NCI-H226 (cell line): ENCODE data around the gene NIPAL3.
"Not testable (repeated sequence)": the region's sequence is repeated elsewhere in the genome, so short reads cannot be mapped to it uniquely, and the experiment has no call there.

Experiments
- DNase-seq: peaks from one replicate; pipeline ENCODE4 v3.0.0-alpha.2; 2015

The NIPAL3 gene

DNA sequence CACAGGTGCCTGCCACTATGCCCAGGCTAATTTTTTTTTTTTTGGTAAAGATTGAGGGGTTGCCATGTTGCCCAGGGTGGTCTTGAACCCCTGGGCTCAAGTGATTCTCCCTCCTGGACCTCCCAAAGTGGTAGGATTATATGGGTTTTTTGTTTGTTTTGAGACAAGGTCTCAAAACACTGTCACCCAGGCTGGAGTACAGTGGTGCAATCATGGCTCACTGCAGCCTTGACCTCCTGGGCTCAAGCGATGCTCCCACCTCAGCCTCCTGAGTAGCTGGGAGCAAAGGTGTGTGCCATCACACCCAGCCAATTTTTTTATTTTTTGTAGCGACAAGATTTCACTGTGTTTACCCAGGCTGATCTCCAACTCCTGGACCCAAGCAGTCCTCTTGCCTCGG is 78.2 kb downstream of the NIPAL3 start:
- DNase-seq, result no peak

DNA sequence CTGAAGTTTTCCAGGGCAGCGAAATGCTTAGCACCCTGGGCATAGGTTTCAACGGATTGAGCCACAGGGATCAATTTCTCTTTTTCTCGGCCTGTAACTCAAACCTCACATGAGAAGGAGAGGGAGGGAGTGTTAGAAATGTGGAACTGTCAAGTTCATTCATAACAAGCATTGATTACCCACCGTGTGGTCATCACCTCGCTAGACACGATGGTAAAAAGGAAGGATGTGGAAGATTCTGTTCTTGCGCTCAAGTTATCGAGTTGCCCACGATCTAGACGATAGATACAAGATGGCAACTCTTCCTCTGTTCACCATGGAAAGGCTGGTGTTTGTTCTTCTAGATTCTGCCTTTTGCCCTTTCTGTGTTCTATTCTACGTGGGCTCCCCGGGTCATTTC is 83.0 kb downstream of the NIPAL3 start:
- DNase-seq, result no peak

DNA sequence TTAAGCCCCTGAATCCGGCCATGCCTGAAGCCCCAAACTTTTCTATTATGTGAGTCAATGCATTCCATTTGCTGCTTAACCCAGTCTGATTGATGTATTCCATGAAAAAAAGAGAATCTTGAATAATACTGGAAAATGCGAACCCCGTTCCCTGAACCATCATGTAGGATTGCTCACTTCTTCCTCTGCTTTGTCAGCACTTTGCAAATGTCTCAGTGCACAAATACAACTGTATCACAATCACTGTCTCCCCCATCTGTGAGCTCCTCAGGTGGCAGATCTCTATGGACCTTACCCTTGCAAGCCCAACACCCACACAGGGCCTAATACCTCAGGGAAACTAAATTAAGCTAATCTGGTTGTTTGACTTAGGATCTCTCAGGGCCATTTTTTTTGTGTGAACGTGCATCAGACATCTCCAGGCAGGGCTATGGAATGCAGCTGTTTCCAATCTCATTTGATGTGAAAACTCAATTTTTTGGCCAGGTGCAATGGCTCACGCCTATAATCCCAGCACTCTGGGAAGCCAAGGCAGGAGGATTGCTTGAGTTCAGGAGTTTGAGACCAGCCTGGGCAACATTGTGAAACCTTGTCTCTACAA is 84.9 kb downstream of the NIPAL3 start:
- no peak for DNase-seq

DNA sequence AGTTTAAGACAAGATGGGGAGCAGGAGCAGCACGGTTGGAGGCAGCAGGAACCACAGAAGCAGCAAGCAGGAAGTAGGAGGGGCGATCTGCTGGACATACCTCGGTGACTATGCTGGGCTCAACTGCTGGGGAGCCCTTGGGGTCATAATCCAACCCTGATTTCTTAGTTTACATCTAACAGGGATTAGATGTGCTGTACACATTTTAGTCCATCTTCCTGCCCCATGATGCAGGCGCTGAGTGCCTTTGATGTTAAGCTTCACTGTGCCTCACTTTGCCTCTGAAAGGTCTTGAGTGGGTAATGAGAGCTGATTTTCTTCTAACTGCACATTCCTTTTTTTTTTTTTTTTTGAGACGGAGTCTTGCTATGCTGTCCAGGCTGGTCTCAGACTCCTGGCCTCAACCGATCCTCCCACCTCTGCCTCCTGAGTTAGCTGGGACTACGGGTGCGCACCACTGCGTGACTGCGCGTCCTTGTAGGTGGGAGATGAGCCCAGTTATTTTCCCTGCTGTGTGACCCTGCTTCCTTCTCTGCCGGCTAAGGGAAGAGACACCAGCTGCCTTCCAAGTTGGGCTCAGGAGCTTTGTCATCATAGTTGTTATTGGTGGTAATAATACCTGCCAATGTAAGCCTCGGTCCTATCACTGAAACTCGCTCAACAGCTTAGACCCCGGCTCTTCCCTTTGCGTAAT is 85.9 kb downstream of the NIPAL3 start:
- DNase-seq, result no peak

DNA sequence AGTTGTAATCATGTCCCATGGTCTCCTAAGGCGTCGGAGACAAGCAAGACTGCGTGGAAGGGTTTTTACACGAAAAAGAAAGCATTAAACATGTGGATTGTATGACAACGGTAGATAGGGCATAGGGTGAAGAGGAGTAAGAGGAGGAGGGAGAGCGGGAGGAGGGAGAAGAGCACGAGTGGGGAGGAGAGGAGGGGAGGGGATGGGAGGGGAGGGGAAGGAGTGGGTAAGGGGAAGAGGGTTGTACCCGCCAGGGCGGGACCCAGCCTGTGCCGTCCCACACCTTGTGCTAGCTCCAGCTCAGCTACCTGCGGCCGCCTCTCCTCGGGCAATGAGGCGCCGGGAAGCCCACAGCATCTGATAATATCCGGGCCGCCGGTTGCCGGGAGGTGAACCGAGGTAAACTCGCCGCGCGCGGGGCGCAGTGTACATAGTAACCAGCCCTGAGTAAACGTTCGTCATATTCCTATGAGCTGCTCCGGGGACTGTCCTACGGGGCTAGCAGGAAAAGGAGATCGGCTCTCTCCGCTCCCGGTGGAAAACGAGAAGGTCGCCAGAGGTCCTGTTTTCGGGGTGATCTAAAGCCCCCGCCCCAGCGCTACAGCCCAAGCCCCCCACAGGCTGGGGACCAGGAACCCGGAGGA is 86.6 kb downstream of the NIPAL3 start:
- DNase-seq, result peak; percentile 41

DNA sequence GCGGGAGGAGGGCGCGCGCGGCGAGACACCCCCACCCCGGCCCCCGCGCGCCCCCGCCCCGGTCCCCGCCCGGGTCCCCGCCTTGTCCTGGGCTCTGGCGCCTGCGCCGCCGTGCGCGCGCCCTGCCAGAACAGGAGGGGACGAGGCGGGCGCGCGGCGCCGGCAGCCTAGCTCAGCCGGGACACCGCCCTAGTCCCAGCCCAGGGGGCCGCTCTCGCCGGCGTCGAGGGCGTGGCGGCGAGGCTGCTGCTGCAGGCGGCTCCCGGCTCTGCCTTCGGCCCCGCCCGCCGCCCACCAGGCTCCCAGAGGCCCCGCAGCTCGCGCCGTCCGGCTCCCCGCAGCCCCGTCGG is 87.1 kb downstream of the NIPAL3 start, which contains the start of gene RCAN3:
Gene RCAN3 (plus strand): TSS at position 128 of the 350 bp plus-strand sequence. CDS start 11,537 bp downstream, outside the sequence.
- peak; percentile 85 for DNase-seq

DNA sequence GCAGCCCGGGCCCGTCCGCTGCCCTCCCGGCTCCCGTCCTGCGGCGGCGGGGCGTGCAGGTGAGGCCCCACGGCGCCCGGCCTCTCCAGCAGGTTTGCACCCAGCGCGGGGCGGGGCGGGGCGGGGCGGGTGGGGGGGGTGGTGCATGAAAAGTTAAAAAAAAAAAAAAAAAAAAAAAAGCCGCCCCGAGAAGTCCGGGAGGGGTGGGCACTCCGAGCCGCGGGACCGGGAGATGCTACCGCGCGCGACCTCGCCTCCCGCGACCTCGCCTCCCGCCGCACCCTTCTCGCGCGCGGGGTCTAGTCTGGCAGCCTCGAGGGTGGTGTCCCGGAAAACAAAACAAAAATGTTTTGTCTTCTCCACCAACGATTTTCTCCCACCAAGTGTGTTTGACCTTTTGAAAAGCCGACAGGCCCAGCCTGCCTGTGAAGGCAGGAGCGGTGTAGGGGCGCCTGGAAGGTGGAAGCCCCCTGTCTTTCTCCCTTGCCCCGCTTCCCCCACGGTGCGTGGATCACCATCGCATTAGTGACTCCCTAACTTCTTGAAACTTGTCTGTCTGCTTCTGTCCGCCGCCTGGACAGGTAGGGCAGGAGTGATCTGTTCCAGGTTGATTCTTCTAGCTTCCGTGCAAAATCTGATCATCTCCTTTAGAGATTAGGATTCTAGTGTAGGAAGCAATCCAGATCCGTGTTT is 87.6 kb downstream of the NIPAL3 start:
- DNase-seq, result no peak

DNA sequence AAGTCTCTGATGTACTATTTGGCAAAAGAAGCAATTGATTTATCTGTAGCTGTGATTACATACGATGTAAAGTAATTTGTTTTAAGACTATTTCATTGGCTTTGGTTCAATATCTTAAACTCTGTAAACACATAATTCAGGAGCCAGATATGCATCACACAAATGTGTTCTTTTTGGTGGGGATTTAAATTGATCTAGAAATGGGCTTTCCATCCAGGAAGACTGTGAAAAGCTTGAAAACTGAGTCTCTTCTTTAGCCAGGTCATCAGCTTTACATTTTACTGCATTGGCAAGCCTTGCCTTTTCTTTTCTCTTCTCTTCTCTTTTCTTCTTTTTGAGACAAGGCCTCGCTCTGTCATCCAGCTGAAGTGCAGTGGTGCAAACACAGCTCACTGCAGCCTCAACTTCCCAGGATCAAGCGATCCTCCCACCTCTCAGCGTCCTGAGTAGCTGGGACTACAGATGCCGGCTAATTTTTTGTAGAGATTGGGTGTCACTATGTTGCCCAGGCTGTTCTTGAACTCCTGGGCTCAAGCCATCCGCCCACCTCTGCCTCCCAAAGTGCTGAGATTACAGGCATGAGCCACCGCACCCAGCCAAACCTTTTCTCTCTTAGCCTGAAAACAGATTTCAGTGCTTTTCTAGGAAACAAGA is 88.4 kb downstream of the NIPAL3 start:
- DNase-seq, result no peak

DNA sequence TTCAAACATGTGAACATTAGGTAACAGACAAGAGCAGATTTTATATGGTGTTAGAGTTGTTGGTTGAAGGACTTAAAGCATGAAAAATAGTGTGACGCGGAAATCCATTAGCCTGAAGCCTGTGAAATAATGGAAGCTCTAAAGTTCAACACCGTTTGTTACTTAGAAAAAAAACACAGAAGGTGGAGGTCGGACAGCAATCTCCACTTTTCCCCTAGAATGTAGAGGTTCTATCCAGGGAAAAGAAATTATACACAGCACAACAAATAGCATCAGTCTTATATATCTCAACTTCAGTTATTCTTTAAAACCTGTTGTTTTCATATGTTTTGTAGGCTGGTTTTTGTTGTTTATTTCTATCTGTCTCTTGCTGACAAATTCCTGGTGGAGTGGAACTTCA is 89.0 kb downstream of the NIPAL3 start:
- no peak for DNase-seq

DNA sequence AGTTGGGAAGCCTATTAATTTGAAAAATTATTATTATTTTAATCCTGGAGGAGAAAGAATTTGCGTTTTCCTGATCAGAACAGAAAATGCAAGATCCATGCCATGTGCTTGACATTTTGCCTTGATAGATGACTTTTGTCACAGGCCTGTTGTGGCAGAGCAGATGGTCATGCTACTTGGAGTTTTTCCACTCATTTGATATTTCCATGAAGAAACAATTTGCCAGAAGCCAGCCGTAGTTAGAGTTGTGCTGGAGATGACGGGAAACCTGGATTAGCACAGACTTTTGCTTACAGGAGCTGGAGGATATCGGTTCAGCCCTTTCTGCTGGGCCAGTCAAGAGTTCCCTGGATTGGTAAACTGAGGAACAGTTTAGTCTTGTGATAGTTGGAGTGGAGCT is 90.2 kb downstream of the NIPAL3 start:
- no peak for DNase-seq

DNA sequence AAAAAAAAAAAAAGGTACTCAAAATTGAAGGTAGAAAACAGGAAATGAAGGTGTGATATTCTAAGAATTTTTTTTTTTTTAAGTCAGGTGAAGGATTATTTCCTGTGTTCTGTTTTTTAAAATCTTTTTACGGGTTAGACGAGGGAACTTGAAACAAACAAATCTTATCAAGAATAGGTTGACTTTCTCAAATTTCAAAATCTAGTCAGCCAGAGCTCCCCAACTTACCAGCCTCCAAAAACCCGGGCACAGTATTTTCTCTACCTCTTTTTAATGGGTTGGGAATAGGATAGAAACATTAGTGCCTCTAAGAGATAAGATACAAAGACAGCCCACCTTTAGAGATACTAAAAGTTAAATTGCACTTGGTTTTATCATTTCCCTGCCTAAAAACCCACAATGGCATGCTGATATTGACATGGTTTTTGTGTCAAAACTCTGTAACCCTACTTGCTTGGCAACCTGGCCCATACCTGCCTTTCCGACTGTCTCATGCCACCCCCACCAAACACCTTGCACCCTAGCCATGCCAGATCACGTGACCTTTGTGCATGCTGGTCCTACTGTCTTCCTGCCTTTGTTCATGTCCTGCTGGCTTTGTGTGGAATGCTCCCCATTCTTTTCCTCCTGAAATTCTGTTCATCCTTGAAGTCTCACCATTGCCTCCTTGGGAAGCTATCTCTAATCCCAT is 91.2 kb downstream of the NIPAL3 start:
- no peak for DNase-seq

DNA sequence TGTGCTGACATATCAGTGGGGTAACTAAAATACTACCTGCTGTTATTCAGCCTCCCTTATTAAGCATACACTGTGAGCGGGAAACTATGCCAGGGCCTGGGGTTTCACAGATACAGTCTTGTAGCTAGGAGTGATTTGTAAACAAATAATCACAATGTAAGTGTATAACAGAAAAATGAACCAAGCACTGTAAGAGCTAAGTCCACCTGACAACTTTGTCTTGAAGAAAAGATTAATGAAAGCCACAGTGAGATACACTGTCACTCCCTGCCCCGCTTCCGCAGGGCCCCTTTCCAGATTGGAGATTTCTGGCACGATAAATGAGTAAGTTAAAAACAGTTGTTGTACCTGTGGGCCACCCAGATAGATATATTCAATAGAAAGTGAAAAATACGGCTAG is 91.8 kb downstream of the NIPAL3 start:
- DNase-seq, result no peak

DNA sequence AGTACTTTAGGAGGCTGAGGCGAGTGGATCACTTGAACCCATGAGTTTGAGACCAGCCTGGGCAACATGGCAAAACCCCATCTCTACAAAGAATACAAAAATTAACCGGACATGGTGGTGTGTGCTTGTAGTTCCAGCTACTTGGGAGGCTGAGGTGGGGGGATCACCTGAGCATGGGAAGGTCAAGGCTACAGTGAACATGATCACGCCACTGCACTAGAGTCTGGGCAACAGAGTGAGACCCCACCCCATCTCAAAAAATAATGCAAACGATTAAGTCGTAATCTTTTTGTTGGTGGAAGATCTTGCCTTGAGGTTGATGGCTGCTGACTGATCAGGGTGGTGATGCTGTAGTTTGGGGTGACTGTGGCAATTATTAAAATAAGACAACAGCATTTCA is 93.3 kb downstream of the NIPAL3 start:
- DNase-seq, result no peak

DNA sequence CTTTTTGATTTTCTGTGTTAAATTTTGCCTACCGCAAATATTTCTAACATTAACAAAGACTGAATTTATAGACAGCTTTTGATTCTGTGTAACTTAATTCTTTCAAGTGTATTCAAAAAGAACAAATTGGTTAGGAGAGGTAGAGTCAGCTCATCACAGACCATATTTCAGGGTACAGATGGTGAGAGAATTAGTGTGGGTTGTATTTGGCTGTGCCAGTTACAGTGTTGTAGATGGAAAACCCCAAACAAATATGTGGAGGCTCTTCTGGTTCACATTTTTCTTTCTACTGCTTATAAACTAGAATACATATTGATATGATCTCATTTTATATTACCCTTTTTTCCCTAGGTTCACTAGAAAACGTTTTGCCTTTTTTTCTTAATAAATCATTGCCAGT is 98.1 kb downstream of the NIPAL3 start:
- DNase-seq, result no peak

DNA sequence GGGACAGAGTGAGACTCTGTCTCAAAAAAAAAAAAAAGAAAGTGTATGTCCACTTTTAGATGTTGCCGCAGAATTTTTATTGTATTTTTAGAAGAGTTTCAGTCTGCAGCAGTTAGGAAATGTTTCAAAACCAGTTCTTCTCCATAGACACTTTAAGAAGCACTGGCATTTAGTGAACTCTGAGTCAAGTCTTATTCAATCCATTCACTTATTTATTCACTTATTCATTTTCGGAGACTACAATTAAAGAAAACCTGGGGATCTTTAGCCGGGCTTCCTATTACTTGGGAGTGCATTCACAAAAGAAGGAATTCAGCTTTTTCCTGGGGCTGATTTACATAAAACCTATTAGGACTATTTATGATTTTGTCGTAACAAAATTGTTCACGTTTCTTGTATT is 99.3 kb downstream of the NIPAL3 start:
- no peak for DNase-seq

DNA sequence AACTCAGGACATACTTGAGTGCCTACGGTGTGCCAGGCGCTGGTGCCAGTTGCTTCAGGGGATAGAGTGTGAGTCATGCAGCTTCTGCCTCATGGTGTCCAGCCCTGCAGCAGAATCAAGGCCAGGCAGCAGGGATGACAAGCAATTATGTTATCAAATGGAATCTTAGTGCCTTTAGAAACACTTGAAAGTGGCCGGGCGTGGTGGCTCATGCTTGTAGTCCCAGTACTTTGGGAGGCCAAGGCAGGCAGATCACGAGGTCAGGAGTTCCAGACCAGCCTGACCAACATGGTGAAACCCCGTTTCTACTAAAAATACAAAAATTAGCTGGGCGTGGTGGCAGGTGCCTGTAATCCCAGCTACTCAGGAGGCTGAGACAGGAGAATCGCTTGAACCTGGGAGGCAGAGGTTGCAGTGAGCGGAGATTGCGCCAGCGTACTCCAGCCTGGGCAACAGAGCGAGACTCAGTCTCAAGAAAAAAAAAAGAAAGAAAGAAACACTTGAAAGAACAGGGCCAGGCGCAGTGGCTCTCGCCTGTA is 100.1 kb downstream of the NIPAL3 start:
- peak; percentile 70 for DNase-seq

DNA sequence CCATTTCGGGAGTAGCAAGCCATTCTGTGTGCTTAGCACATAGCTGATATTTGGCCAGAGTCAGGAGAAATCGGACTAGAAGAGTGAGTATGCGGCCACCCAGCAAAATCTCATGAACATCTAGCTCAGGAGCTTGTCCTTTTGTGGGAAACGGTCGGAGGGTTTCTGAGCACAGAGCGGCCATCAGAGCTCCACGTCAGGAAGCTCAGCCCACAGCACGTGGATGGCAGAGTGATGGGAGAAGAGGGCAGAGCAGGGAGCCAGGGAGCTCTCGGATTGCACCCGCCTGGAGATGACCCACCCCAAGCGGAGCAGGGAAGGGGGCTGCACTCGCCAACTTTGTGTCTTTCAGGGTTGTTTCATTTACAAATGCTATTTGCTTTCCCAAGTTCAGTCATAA is 100.9 kb downstream of the NIPAL3 start:
- no peak for DNase-seq

DNA sequence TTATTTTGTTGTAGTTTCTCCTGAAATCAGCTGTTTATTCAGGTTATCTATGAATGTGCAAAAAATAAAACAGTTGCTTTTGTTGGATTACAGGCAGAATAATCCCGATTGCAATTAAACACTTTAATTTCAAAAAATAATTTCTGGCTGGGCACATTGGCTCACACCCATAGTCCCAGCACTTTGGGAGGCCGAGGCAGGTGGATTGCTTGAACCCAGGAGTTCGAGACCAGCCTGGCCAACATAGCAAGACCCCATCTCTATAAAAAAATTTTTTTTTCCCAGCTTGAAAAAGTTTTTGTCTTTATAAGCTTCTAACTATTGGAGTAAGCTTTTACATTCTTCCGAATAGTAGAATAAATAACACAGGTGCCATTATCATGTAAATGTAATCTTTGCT is 102.3 kb downstream of the NIPAL3 start:
- DNase-seq, result no peak

DNA sequence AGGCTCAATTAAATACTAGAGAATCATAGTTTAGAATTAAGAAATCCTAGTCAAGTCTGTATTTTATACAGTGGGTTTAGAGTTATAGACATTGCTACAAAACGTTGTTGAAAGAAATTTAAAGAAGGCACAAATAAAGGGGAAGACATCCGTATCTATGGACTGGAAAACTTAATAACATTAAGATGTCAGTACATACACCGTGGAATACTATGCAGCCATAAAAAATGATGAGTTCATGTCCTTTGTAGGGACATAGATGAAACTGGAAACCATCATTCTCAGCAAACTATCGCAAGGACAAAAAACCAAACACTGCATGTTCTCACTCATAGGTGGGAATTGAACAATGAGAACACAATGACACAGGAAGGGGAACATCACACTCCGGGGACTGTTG is 104.7 kb downstream of the NIPAL3 start:
- DNase-seq, result not testable (repeated sequence)
